Measurements from ENCODE around the gene MOSMO. TPM values are rescaled to one million over a fixed set of nuclear protein-coding genes. Genes with fewer than 3 reads are reported as not detected.

The MOSMO gene
- total and polyA plus RNA-seq, 2 of the 4 experiments (the other 2 are of a cell fraction) = 10.5 to 16.0 TPM

- Histone ChIP-seq H3K4me3 (ENCODE audit: insufficient read depth, low read depth, low read length) (no peak overlapping the region), H2BK5ac (ENCODE audit: low read depth, low read length, poor library complexity, severe bottlenecking) (no peak overlapping the region), H3K27ac (ENCODE audit: insufficient read depth, low read length) (no peak overlapping the region), H4K20me1 (ENCODE audit: insufficient read depth, low read length) (no peaks in the 10 kb centered on the region), H3K79me1 (ENCODE audit: low read depth in 1 of 2, low read length in 2 of 2) (peaks cover 9 to 10% of the 10 kb centered on the region in 2 experiments), H4K91ac (ENCODE audit: insufficient read depth, low read depth, low read length) (no peak overlapping the region), H3K9me1 (ENCODE audit: insufficient read depth, low read length) (no peaks in the 10 kb centered on the region), H2AK5ac (ENCODE audit: low read depth, low read length) (no peak overlapping the region), H3K56ac (ENCODE audit: extremely low read depth, insufficient read depth, low read length) (no peak overlapping the region), H3K27me3 (ENCODE audit: control insufficient read depth, insufficient read depth, low read length) (no peaks in the 10 kb centered on the region), H3K23ac (ENCODE audit: low read depth, low read length) (no peak overlapping the region), H3K4me2 (ENCODE audit: low read depth, low read length) (no peak overlapping the region), H4K8ac (ENCODE audit: low read depth in 2 of 2, low read length in 2 of 2) (no peak overlapping the region), H2AK9ac (replicated peaks; ENCODE audit: low read depth, low read length, poor library complexity) (no peak overlapping the region), H4K5ac (ENCODE audit: low read depth, low read length) (no peak overlapping the region), H3K9ac (ENCODE audit: low read depth, low read length) (no peak overlapping the region), H3K4me1 (ENCODE audit: control insufficient read depth, insufficient read depth, low read length) (peaks cover 1% of the 10 kb centered on the region; the same call in 1 of the 2 replicates), H2BK20ac (ENCODE audit: low read depth, low read length) (no peak overlapping the region), H3K14ac (replicated peaks; ENCODE audit: low read depth, low read length) (no peak overlapping the region), H2BK15ac (ENCODE audit: low read depth, low read length) (no peak overlapping the region), H2BK120ac (ENCODE audit: low read depth, low read length) (no peak overlapping the region), H3K4ac (ENCODE audit: low read depth, low read length) (no peak overlapping the region), H2AFZ (replicated peaks; ENCODE audit: low read length, poor library complexity) (no peak overlapping the region), H3K36me3 (ENCODE audit: control insufficient read depth, insufficient read depth, low read length) (peaks cover 46% of the 10 kb centered on the region), H3K9me3 (ENCODE audit: control insufficient read depth, insufficient read depth, low read length) (no peaks in the 10 kb centered on the region), H3K18ac (ENCODE audit: low read depth, low read length) (no peak overlapping the region)
- DNase-seq = no peak
- no peak for TF ChIP-seq MAZ (IDR thresholded peaks at IDR 0.05; ENCODE audit: borderline replicate concordance, low read depth, low read length)
- no peak for TF ChIP-seq RCOR1 (IDR thresholded peaks at IDR 0.05; ENCODE audit: insufficient replicate concordance, low read length)
- TF ChIP-seq CHD1 (IDR thresholded peaks at IDR 0.05; ENCODE audit: low read depth, low read length) = no peak
- no peak for TF ChIP-seq RFX5 (IDR thresholded peaks at IDR 0.05; ENCODE audit: low read depth, low read length)
- TF ChIP-seq NFE2L2 (IDR thresholded peaks at IDR 0.05; ENCODE audit: low read depth, low read length) = no peak
- POLR2A ChIA-PET (ENCODE audit: unreplicated experiment) = interaction anchor here (0.6 kb wide), 1 partner anchor 38 kb away, joined by 5 read pairs; no protein-coding TSS in a partner anchor
- CTCF ChIA-PET = no interaction called here
- 83% methylated on average over 1 of the region's 5 CpGs; no CpG with 5 or more reads in 1 of the 2 experiments for WGBS, 2 experiments (ENCODE audit: extremely low coverage in 2 of 2, insufficient read length in 1 of 2)
- intact Hi-C loops (cut with micrococcal nuclease) (no loop called here), dilution Hi-C loops (cut with HindIII; ENCODE audit: low sequenced_read_pairs, unreplicated experiment) (no loop called here), in situ Hi-C loops (cut with MboI; ENCODE audit: low sequenced_read_pairs) (no loop called here)
- ATAC-seq (ENCODE audit: low read depth) = no peak
- BruUV-seq (replicated peaks) = no TSS peak
Measured at GRCh38 chr16:21962475-21962874, 45.4 kb upstream of the MOSMO start.
